Lower lobe of right lung (tissue), 2 donors: Measurements from ENCODE around the gene KRT79. TPM values are rescaled to one million over a fixed set of nuclear protein-coding genes. Genes with fewer than 3 reads are reported as not detected.

ENCODE experiments used
- ATAC-seq, 2 donors: fragments of 200-7000 bp; cut with Tn5 transposase; one replicate each; pipeline ENCODE4 v1.9.1; 2020 to 2022; ENCODE audit warnings: mild to moderate bottlenecking in 2 of 2, moderate library complexity in 2 of 2
- DNase-seq: peaks from one replicate; pipeline ENCODE4 v3.0.0-alpha.2; 2020
- H3K27ac ChIP-seq: fragments of 200-600 bp; one replicate; pipeline ENCODE4 v1.8.0; 2022
- H3K27me3 ChIP-seq: fragments of 200-600 bp; one replicate; pipeline ENCODE4 v1.8.0; 2022; ENCODE audit warnings: low read depth
- H3K36me3 ChIP-seq: fragments of 200-600 bp; one replicate; pipeline ENCODE4 v1.8.0; 2022; ENCODE audit warnings: mild to moderate bottlenecking
- H3K4me1 ChIP-seq: fragments of 200-600 bp; one replicate; pipeline ENCODE4 v1.8.0; 2022
- H3K4me3 ChIP-seq: fragments of 200-600 bp; one replicate; pipeline ENCODE4 v1.8.0; 2022; ENCODE audit warnings: mild to moderate bottlenecking
- H3K9me3 ChIP-seq: fragments of 200-600 bp; one replicate; pipeline ENCODE4 v1.8.0; 2022
- intact Hi-C: fragments of 100-400 bp; cut with DNase I; formaldehyde crosslinking; loops from one replicate; pipeline ENCODE4 v1.11.0; 2022
- total RNA-seq: library from RNA; stranded (reverse); fragmentation: NEBNext Ultra II Directional; extraction: Animal tissue kit (Norgen Biotek cat#: 25700); gene quantifications from one replicate; pipeline ENCODE4 v1.2.1, GENCODE V29; 2021
- TF ChIP-seq, protein P1 (sequence below): fragments of 200-600 bp; IDR thresholded peaks from one replicate; pipeline ENCODE4 v1.8.0; 2022; ENCODE audit warnings: antibody characterized with exemption, mild to moderate bottlenecking
- donor health status: DM: no; HTN: yes; CAD: no; lungs with severe emphysema.

KRT79 gene
- total RNA-seq, 1 donor from 2014 or later, result 3.9 TPM

- no peak overlapping the region for H3K4me3 ChIP-seq
- no peaks in the 10 kb centered on the region for H3K4me1 ChIP-seq
- H3K27ac ChIP-seq, result no peak overlapping the region
- intact Hi-C loops, result no loop called here
- no peaks in the 10 kb centered on the region for H3K9me3 ChIP-seq
- TF ChIP-seq, protein P1, sequence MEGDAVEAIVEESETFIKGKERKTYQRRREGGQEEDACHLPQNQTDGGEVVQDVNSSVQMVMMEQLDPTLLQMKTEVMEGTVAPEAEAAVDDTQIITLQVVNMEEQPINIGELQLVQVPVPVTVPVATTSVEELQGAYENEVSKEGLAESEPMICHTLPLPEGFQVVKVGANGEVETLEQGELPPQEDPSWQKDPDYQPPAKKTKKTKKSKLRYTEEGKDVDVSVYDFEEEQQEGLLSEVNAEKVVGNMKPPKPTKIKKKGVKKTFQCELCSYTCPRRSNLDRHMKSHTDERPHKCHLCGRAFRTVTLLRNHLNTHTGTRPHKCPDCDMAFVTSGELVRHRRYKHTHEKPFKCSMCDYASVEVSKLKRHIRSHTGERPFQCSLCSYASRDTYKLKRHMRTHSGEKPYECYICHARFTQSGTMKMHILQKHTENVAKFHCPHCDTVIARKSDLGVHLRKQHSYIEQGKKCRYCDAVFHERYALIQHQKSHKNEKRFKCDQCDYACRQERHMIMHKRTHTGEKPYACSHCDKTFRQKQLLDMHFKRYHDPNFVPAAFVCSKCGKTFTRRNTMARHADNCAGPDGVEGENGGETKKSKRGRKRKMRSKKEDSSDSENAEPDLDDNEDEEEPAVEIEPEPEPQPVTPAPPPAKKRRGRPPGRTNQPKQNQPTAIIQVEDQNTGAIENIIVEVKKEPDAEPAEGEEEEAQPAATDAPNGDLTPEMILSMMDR, result no peak
- H3K36me3 ChIP-seq, result no peaks in the 10 kb centered on the region
- H3K27me3 ChIP-seq, result peaks cover 12% of the 10 kb centered on the region
- DNase-seq (no peak), ATAC-seq (no peak)
Measured at GRCh38 chr12:52846356-52846970, 12.4 kb upstream of the KRT79 start.

DNA sequence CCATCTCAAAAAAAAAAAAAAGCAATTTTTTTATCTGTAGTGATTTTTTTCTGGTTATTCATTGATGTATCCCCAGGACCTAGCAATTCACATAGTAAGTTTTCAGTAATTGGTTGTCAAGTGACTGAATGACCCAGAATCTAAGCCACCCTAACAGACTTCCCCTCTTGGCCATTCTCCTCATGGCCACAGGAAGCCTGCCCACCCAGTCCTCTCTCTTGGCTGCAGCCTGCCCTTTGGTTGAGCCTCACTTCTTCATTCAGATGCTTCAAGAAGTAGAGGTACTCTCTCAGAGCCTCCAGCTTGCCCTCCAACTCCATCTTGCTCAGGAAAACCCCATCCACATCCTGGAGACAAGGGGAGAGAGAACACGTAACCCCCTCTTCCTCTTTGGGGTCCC is 11.8 kb upstream of the KRT79 start:
- H3K4me3 ChIP-seq, result no peak overlapping the region
- intact Hi-C loops, result no loop called here
- no peaks in the 10 kb centered on the region for H3K36me3 ChIP-seq
- no peaks in the 10 kb centered on the region for H3K9me3 ChIP-seq
- TF ChIP-seq, protein P1, result no peak
- DNase-seq, result no peak
- peaks cover 7% of the 10 kb centered on the region for H3K27me3 ChIP-seq
- H3K27ac ChIP-seq, result no peak overlapping the region
- H3K4me1 ChIP-seq, result no peaks in the 10 kb centered on the region
- no peak for ATAC-seq

DNA sequence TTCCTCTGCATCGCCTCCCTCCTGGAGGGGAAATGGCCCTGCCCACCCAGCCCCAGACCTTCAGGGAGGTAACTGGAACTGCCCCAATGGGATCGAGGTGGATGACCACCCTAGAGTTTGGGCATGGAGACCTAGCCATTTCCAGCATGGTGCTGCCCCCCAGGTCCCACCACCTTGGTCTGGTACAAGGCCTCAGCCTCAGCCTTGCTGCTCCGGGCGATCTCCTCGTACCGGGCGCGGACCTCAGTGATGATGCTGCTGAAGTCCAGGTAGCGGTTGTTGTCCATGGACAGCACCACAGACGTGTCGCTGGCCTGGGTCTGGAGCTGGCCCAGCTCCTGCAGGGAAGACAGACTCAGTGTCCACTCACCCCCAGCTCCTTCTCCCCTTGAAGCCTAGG is 10.3 kb upstream of the KRT79 start:
- intact Hi-C loops, result no loop called here
- DNase-seq (no peak), ATAC-seq (no peak)
- H3K4me1 ChIP-seq, result no peaks in the 10 kb centered on the region
- no peaks in the 10 kb centered on the region for H3K9me3 ChIP-seq
- peaks cover 14% of the 10 kb centered on the region for H3K27me3 ChIP-seq
- TF ChIP-seq, protein P1, result no peak
- H3K4me3 ChIP-seq, result no peak overlapping the region
- no peak overlapping the region for H3K27ac ChIP-seq
- no peaks in the 10 kb centered on the region for H3K36me3 ChIP-seq

GRCh38 chr12:52839436-52840105 is 5.5 kb upstream of the KRT79 start:
- ATAC-seq, result no peak
- H3K36me3 ChIP-seq, result no peaks in the 10 kb centered on the region
- H3K4me1 ChIP-seq, result no peaks in the 10 kb centered on the region
- H3K4me3 ChIP-seq, result no peak overlapping the region
- H3K9me3 ChIP-seq, result no peaks in the 10 kb centered on the region
- peaks cover 33% of the 10 kb centered on the region for H3K27me3 ChIP-seq
- TF ChIP-seq, protein P1, result no peak
- H3K27ac ChIP-seq, result no peak overlapping the region
- DNase-seq, result no peak
- intact Hi-C loops, result no loop called here

GRCh38 chr12:52838609-52839435 is 4.7 kb upstream of the KRT79 start:
- Histone ChIP-seq H3K27me3 (peaks cover 35% of the 10 kb centered on the region), H3K4me1 (no peaks in the 10 kb centered on the region), H3K4me3 (no peak overlapping the region), H3K9me3 (no peaks in the 10 kb centered on the region), H3K27ac (no peak overlapping the region), H3K36me3 (no peaks in the 10 kb centered on the region)
- ATAC-seq (no peak), DNase-seq (no peak)
- intact Hi-C loops, result no loop called here
- TF ChIP-seq, protein P1, result no peak
